GM04504 (cell line): ENCODE results near the gene KRTAP9-3.
"Not testable (repeated sequence)": the region's sequence is repeated elsewhere in the genome, so short reads cannot be mapped to it uniquely, and the experiment has no call there.

ENCODE experiments used
- DNase-seq: peaks from one replicate; pipeline ENCODE4 v3.0.0-alpha.2; 2012; ENCODE audit warnings: low read depth

The KRTAP9-3 gene, protein sequence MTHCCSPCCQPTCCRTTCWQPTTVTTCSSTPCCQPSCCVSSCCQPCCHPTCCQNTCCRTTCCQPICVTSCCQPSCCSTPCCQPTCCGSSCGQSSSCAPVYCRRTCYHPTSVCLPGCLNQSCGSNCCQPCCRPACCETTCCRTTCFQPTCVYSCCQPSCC

GRCh38 chr17:41232399-41233105, at the start of gene KRTAP9-3:
TSS of gene KRTAP9-3 (plus strand) at chr17:41232449. CDS start at chr17:41232502, 53 bp downstream.
- not testable (repeated sequence) for DNase-seq

DNA sequence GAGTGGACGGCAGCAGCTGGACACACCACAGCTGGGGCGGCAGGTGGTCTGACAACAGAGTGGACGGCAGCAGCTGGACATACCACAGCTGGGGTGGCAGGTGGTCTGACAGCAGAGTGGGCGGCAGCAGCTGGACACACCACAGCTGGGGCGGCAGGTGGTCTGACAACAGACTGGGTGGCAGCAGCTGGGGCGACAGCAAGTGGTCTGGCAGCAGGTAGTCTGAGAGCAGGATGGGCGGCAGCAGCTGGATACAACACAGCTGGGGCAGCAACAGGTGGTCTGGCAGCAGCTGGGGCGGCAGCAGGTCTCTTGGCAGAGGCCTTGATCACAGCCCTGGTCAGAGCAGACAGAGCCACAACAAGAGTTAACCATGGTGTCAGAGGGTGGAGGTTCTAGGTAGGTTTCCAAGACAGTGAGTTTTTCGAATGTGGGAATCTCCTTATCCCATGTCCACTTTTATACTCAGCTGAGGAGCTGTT, 47.7 kb upstream of the KRTAP9-3 start, which contains the start of gene KRTAP4-1:
Gene KRTAP4-1 (minus strand): TSS at position 432 of the 482 bp plus-strand sequence. CDS start 57 bp downstream, at position 375.
- DNase-seq, result no peak

GRCh38 chr17:41185001-41185400, 47.2 kb upstream of the KRTAP9-3 start:
- no peak for DNase-seq

GRCh38 chr17:41186872-41187271, 45.4 kb upstream of the KRTAP9-3 start:
- DNase-seq, result no peak

DNA sequence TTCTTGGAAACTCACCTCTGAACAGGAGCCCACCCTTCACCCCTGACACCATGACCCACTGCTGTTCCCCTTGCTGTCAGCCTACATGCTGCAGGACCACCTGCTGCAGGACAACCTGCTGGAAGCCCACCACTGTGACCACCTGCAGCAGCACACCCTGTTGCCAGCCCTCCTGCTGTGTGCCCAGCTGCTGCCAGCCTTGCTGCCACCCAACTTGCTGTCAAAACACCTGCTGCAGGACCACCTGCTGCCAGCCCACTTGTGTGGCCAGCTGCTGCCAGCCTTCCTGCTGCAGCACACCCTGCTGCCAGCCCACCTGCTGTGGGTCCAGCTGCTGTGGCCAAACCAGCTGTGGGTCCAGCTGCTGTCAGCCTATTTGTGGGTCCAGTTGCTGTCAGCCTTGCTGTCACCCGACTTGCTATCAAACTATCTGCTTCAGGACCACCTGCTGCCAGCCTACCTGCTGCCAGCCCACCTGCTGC, 42.4 kb upstream of the KRTAP9-3 start, which contains the start of gene KRTAP9-1:
Gene KRTAP9-1 (plus strand): TSS at position 51 of the 482 bp plus-strand sequence. CDS start 0 bp downstream, at position 51.
- DNase-seq, result not testable (repeated sequence)

GRCh38 chr17:41190328-41190727, 41.9 kb upstream of the KRTAP9-3 start:
- DNase-seq, result no peak

DNA sequence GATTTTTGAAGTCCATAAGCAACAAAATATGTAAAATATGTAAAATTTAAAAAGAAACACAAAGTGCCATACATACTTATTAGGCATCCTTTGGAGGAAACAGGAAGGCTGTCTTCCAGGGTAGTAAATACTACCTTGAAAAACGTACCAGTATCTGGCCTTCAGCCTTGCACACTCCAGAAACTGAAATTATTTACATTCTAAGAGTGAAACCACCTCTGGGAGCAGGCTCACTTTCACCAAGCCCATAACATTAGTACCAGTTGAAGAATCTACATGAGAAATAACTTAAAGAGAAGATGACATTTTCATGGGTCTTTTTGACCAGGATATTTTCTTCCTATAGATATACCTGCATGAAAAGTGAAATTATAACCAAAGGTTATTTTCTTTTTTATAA, 36.2 kb upstream of the KRTAP9-3 start:
- no peak for DNase-seq

DNA sequence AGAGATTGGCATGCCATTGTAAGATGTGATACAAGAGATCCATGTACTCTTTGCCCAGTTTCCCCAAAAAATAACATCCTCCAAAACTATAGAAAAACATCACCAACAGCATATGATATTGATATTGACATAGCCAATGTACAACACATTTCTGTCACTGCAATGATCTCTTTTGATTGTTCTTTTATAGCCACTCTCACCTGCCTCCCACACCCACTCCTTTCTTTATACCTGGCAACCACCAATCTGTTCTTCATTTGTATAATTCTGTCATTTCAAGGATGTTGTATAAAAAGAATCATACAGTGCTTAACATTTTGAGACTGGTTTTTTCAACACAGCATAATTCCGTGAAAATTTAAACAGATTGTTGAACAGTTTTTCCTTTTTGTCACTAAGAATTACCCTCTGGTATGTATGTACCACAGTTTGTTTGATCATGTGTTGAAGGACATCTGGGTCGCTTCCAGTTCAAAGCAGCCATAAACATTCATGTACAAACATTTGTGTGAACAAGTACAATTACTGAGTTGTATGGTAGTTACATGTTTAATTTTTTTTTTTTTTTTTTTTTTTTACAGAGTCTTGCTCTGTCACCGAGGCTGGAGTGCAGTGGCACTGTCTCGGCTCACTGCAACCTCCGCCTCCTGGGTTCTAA, 32.7 kb upstream of the KRTAP9-3 start:
- DNase-seq, result no peak

DNA sequence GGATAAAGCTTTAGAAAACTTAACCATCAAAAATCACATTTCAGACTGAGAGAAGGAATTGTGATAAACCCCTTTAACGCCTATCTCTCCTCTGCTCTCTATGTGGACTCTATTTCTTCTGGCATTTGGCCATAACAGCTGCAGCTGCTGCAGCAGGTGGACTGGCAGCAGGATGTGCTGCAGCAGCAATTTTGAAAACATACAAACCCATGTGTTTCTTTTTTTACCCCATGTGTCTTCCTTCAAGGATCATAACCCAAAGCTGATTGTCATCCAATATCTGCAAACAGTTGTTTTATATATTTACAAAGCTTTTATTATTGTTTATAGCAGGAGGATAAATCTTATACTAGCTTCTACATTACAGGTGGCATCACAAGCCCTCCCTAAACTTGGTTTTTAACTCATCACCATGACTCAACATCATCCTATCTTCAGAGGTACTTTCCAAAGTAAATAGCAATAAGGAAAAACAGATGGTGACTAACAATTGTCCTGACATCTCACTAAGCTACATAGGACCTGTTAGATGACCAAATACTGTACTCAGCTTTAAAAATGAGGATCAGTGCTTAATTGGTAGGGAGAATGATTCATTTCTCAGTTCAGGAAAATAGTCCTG, 20.3 kb upstream of the KRTAP9-3 start:
- DNase-seq, result peak; percentile 17

DNA sequence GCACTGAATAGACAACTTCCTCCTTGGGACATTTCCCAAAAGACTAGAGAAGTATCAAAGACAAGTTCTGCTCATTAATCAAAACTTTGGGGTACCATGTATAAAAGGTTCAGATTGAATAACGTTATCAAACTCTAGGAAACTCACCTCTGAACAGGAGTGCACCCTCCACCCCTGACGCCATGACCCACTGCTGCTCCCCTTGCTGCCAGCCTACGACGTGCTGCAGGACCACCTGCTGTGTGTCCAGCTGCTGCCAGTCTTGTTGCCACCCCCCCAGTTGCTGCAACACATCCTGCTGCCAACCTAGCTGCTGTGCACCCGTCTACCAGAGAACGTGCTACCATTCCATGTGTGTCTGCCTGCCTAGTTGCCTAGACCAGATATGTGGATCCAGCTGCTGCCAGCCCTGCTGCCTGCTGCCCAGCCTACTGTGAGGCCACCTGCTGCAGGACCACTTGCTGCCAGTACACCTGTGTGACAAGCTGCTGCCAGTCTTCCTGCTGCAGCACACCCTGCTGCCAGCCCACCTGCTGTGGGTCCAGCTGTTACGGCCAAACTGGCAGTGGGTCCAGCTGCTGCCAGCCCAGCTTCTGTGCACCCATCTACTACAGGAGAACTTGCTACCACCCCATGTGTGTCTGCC, 19.6 kb upstream of the KRTAP9-3 start:
- no peak for DNase-seq

DNA sequence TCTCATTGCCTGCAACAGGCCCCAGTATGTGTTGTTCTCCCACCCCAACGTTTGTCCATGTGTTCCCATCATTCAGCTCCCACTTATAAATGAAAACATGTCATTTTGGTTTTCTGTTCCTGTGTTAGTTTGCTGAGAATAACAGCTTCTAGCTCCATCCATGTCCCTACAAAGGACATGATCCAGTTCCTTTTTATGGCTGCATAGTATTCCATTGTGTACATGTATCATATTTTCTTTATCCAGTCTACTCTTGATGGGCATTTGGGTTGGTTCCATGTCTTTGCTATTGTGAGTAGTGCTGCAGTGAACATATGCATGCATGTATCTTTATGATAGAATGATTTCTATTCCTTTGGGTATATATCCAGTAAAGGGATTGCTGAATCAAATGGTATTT, 16.6 kb upstream of the KRTAP9-3 start:
- DNase-seq, result no peak

DNA sequence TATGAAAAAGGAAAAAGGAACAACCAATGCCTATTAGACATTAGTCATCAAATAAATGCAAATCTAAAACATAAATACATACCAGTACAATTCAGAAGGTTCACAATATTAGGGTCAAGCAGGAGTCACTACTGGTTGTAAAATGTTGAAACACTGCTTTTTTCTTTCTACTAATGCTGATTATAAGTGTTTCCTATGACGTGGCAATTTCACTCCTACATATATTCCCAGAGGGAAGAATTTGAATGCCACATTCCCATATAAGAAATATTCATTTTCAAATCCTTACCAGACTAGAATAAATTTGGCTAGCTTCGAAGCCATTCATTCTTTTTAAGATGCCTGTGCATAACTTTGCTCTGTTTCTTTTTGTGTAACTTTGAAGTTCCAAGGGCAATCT, 8.4 kb upstream of the KRTAP9-3 start:
- DNase-seq, result no peak

DNA sequence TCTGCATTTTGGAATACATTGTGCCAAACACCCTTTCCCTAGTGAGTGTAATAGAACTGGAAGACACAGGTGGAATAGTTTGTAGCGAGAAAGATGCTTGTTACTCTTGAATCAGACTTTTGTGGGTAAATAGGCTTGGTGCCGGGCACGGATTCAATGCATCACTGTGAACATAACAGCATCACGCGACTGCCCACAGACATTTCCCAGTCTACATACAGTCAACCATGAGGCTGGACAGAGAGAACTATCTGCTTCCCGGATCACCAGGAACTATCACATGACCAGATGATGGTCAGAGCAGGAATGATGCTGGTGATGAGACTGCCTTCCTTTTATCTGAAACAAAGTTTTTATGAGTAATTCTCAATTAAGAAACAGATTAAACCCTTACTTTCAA, 6.2 kb upstream of the KRTAP9-3 start:
- no peak for DNase-seq

- not testable (repeated sequence) for DNase-seq
Measured at GRCh38 chr17:41226598-41227095, 5.6 kb upstream of the KRTAP9-3 start, which contains the start of gene KRTAP9-2. TSS of gene KRTAP9-2 (plus strand) at chr17:41226648. CDS start at chr17:41226655, 7 bp downstream.

GRCh38 chr17:41230094-41230493, 2.2 kb upstream of the KRTAP9-3 start:
- DNase-seq, result no peak

DNA sequence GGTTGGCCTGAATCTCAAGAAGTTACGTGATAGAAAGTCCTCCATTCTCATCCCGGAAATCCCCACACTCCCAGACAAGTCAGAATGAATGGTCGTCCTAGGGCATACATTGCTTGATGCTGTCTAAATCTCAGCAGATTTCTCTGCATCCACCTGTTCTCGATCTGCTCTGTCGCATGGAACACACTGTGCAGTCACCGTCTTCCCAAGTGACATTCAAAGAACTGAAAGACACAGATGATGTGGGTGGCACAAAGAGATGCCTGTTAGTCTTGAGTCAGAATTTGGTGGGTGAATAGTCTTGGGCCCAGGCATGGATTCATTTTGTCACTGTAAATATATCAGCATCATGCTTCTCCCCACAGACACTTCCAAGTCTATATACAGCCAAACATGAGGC, 518 bp upstream of the KRTAP9-3 start:
- no peak for DNase-seq

GRCh38 chr17:41237116-41237515, 4.9 kb downstream of the KRTAP9-3 start:
- not testable (repeated sequence) for DNase-seq

DNA sequence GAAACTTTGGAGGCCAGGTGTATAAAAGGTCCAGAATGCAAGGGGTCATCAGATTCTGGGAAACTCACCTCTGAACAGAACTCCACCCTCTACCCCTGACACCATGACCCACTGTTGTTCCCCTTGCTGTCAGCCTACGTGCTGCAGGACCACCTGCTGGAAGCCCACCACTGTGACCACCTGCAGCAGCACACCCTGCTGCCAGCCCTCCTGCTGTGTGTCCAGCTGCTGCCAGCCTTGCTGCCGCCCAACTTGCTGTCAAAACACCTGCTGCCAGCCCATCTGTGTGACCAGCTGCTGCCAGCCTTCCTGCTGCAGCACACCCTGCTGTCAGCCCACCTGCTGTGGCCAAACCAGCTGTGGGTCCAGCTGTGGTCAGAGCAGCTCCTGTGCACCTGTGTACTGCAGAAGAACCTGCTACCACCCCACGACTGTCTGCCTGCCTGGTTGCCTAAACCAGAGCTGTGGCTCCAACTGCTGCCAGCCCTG, 5.7 kb downstream of the KRTAP9-3 start, which contains the start of gene KRTAP9-8:
Gene KRTAP9-8 (plus strand): TSS at position 51 of the 489 bp plus-strand sequence. CDS start 53 bp downstream, at position 104.
- not testable (repeated sequence) for DNase-seq

DNA sequence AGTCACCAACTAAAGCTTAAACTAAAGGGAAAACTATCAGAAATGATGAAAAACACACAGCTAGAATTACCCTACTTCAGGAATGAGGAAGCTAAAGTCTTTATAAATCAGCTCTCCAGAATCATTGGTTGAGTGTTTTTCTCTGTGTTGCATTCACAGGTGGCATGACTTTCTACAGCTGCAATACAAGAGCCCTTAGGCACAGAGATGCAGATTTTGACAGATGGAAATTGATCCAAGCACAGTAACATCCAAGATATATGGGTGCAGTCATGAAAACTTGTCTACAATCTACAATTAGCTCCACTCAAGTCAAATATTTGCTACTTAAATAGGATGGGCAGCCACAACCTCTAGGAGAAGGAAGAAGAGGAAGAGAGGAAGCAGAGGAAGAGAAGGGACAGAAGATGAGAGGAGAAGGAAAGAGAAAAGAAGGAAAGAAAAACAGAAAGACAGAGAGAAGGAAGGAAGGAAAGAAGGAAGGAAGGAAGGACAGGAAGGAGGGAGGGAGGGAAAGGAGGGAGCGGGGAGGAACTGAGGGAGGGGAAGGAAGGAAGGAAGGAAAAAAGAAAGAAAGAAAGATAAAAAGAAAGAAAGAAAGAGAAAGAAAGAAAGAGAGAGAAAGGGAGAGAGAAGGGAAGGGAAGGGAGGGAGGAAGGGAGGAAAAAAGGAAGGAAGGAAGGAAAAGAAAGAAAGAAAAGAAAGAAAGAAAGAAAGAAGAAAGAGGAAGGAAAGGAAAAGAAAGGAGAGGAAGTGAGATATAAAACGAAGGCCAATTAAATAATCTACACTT, 14.9 kb downstream of the KRTAP9-3 start:
- not testable (repeated sequence) for DNase-seq

DNA sequence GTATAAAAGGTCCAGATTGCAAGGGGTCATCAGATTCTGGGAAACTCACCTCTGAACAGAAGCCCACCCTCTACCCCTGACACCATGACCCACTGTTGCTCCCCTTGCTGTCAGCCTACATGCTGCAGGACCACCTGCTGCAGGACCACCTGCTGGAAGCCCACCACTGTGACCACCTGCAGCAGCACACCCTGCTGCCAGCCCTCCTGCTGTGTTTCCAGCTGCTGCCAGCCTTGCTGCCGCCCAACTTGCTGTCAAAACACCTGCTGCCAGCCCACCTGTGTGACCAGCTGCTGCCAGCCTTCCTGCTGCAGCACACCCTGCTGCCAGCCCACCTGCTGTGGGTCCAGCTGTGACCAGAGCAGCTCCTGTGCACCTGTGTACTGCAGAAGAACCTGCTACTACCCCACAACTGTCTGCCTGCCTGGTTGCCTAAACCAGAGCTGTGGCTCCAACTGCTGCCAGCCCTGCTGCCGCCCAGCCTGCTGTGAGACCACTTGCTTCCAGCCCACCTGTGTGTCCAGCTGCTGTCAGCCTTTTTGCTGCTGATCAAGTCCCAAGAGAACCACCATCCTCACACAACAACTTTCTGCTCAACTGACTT, 17.5 kb downstream of the KRTAP9-3 start, which contains the start of gene KRTAP9-4:
Gene KRTAP9-4 (plus strand): TSS at position 51 of the 604 bp plus-strand sequence. CDS start 34 bp downstream, at position 85.
- not testable (repeated sequence) for DNase-seq
